ENCODE results near the gene CNNM4. TPM values are rescaled to one million over a fixed set of nuclear protein-coding genes. Genes with fewer than 3 reads are reported as not detected.

CNNM4 gene
- total and polyA plus RNA-seq, 10 donors = 1.5 to 14.4 (median 7.8) TPM

DNA sequence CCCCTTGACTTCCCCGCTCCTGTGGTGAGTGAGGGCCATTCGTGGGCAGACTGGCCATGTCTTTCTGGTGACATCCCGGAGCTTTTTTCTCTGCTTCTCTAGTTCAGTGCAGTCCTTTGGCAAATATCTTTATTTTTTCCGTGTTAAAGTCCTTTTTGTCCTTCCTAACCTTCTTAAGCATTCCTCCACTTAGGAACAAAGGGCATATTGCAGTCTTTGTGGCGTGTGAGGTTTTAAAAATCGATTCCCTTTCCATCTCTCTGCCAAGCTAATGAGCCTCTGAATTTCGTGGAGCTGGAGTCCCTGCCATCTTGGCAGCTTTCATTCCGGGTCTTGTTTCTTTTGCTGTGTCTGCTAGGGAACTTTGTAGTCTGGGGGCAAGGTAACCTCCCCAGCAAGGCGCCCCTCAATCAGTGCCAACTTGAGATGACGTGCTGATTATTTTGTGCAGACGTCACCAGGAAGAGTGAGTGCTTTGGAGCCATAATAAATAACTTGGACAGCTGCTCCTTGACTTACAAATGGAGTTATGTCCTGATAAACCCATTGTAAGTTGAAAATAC is 60.5 kb downstream of the CNNM4 start:
- intact Hi-C loops (cut with DNase I; ENCODE audit: low total_unique reads) = no loop called here
- WGBS, 5 donors = 83 to 92% (median 87%) methylated on average over 11 of the region's 11 CpGs
- no peaks in the 10 kb centered on the region for H3K9me3 ChIP-seq
- H3K4me3 ChIP-seq = no peak overlapping the region
- no peak for TF ChIP-seq POLR2AphosphoS5 (IDR thresholded peaks at IDR 0.05)
- no peak for TF ChIP-seq CTCF (IDR thresholded peaks at IDR 0.05 in 8 of 11, conservative IDR thresholded peaks at IDR 0.05 in 3 of 11)
- no peak for TF ChIP-seq POLR2A (IDR thresholded peaks at IDR 0.05)
- H3K4me1 ChIP-seq = peaks cover 41 to 73% (median 53%) of the 10 kb centered on the region in 6 donors
- DNase-seq = no peak
- H3K36me3 ChIP-seq = peaks cover 0 to 76% (median 23%) of the 10 kb centered on the region in 6 donors
- no peaks in the 10 kb centered on the region for H3K27me3 ChIP-seq (replicated peaks in 1 of 7)
- no peak overlapping the region for H3K27ac ChIP-seq

- no peak overlapping the region for H3K4me3 ChIP-seq
- no peaks in the 10 kb centered on the region for H3K27me3 ChIP-seq (replicated peaks in 1 of 7)
- no peaks in the 10 kb centered on the region for H3K9me3 ChIP-seq
- H3K4me1 ChIP-seq = peaks cover 34 to 65% (median 44%) of the 10 kb centered on the region in 6 donors
- TF ChIP-seq CTCF (IDR thresholded peaks at IDR 0.05 in 8 of 11, conservative IDR thresholded peaks at IDR 0.05 in 3 of 11) (no peak), POLR2A (IDR thresholded peaks at IDR 0.05) (no peak), POLR2AphosphoS5 (IDR thresholded peaks at IDR 0.05) (no peak)
- 68 to 92% (median 87%) methylated on average over 4 of the region's 4 CpGs for WGBS, 5 donors
- H3K36me3 ChIP-seq = peaks cover 0 to 92% (median 38%) of the 10 kb centered on the region in 6 donors
- DNase-seq = peak; percentile 46
- intact Hi-C loops (cut with DNase I; ENCODE audit: low total_unique reads) = no loop called here
- no peak overlapping the region for H3K27ac ChIP-seq
Measured at GRCh38 chr2:96822786-96823185, 62.1 kb downstream of the CNNM4 start.

- Histone ChIP-seq H3K4me1 (peaks cover 30 to 61% (median 40%) of the 10 kb centered on the region in 6 donors), H3K27ac (no peak overlapping the region), H3K4me3 (no peak overlapping the region), H3K27me3 (replicated peaks in 1 of 7) (no peaks in the 10 kb centered on the region), H3K9me3 (no peaks in the 10 kb centered on the region), H3K36me3 (peaks cover 0 to 96% (median 42%) of the 10 kb centered on the region in 6 donors)
- DNase-seq = peak; percentile 46
- TF ChIP-seq POLR2A (IDR thresholded peaks at IDR 0.05) (no peak), POLR2AphosphoS5 (IDR thresholded peaks at IDR 0.05) (no peak), CTCF (IDR thresholded peaks at IDR 0.05 in 8 of 11, conservative IDR thresholded peaks at IDR 0.05 in 3 of 11) (no peak)
- 91 to 98% (median 96%) methylated on average over 8 to 11 of the region's 11 CpGs for WGBS, 5 donors
- intact Hi-C loops (cut with DNase I; ENCODE audit: low total_unique reads) = no loop called here
Measured at GRCh38 chr2:96823198-96823597, 62.5 kb downstream of the CNNM4 start.

DNA sequence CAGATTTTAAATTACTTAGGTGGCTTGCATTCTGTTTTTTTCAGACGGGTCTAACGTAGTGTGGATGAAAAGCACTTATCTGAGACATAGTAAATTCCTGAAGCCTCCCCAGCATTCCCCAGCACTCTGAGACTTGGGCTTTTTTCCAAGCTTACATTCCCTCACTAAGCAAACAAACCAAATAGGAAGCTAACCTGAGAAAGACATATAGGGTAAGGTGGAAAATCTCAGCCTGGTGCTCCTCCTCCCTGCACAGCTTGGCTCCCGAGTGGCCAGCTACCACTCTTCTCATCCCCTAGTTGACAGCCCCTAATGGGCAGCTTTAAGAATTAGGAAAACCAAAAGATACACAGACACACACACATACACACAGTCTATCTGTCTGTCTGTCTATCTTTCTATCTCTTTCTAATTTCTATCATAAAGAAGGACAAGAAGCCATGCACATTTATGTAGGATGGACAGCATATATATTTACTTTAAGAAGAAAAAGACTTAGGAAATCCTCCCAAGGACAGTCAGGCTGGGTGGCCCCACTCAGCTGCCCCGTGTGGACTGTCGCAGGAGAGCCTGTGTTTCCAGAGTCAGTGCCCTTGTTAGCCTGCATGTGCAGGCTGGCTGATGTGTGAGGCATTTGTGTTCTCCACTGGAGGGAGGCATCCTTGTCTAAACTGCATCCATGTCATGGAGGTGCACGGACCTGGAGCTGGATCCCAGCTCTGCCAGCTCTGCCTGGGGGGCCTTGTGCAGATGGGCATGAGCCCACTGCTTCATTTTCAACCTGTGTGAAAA is 63.6 kb downstream of the CNNM4 start:
- Histone ChIP-seq H3K4me3 (no peak overlapping the region), H3K9me3 (no peaks in the 10 kb centered on the region), H3K27ac (no peak overlapping the region), H3K36me3 (peaks cover 0 to 97% (median 52%) of the 10 kb centered on the region in 6 donors), H3K4me1 (peaks cover 19 to 50% (median 29%) of the 10 kb centered on the region in 6 donors), H3K27me3 (replicated peaks in 1 of 7) (no peaks in the 10 kb centered on the region)
- intact Hi-C loops (cut with DNase I; ENCODE audit: low total_unique reads) = no loop called here
- DNase-seq = no peak
- WGBS, 5 donors = 72 to 84% (median 82%) methylated on average over 6 of the region's 6 CpGs
- no peak for TF ChIP-seq POLR2A (IDR thresholded peaks at IDR 0.05)
- TF ChIP-seq CTCF (IDR thresholded peaks at IDR 0.05 in 8 of 11, conservative IDR thresholded peaks at IDR 0.05 in 3 of 11) = no peak
- no peak for TF ChIP-seq POLR2AphosphoS5 (IDR thresholded peaks at IDR 0.05)
